ENCODE results near the gene ASRGL1.

- TF ChIP-seq POLR2A (IDR thresholded peaks at IDR 0.05): no peak
- TF ChIP-seq CTCF (IDR thresholded peaks at IDR 0.05): no peak
These were observed 7.0 kb downstream of the ASRGL1 start for GRCh38 chr11:62344210-62344609.
